Measurements from ENCODE around the gene CC2D2A.

CC2D2A gene

DNA sequence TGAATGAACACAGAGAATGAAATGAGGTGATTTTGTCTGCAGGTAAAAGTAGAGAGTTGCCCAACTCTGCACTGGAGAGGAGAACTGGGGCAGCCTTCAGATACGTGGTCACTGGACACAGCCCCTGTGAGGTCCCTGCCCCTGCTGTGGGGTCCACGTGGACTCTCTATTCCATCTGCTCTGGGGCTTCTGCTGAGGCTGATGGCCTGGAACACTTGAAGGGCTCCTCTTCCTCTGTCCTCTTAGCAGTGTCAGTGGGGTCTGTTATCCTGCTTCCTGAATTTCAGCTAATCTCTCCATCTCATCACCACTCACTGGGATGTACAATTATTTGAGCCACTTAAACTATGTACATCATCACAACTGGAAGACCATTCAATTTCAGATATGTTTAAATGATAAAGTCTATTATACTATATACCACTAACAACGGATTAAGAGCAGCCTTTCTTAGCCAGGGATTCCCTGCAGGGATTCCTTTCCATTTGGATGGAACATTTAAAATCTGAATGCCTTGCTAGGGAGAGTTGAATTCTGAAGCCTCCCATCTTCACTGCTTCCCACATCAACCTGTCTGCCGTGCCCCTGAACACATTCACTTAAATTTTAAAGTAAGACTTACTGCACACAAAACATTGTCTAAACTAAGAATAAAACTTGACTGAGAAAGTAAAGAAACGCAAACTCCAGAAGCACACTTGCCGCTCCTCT is 74.0 kb downstream of the CC2D2A start:
- ChIA-PET CTCF (interaction anchor here (1.2 kb wide), 1 partner anchor 10 kb away, joined by 5 read pairs; no protein-coding TSS in a partner anchor), POLR2A (no interaction called here)
- no peaks in the 10 kb centered on the region for H3K4me1 ChIP-seq (ENCODE audit: control extremely low read depth in 1 of 4, control insufficient read depth in 4 of 4, insufficient read depth in 4 of 4, low read length in 3 of 4)
- no peak for DNase-seq
- WGBS (ENCODE audit: insufficient coverage) = 86% methylated on average over 1 of the region's 6 CpGs
- H3K27me3 ChIP-seq (replicated peaks in 2 of 5; ENCODE audit: control insufficient read depth in 4 of 5, insufficient read depth in 5 of 5, low read length in 4 of 5) = no peaks in the 10 kb centered on the region
- no peak overlapping the region for H3K27ac ChIP-seq (ENCODE audit: insufficient read depth in 1 of 2, low read depth in 1 of 2, low read length in 2 of 2, poor library complexity in 1 of 2, severe bottlenecking in 2 of 2)
- H3K36me3 ChIP-seq (ENCODE audit: control insufficient read depth in 4 of 4, insufficient read depth in 4 of 4, low read length in 3 of 4) = peaks cover 0 to 2% (median 0%) of the 10 kb centered on the region in 4 experiments
- H3K4me3 ChIP-seq (ENCODE audit: control insufficient read depth in 1 of 7, extremely low read depth in 1 of 7, insufficient read depth in 4 of 7, low read depth in 2 of 7, low read length in 6 of 7) = no peak overlapping the region
- no peaks in the 10 kb centered on the region for H3K9me3 ChIP-seq (ENCODE audit: control extremely low read depth in 1 of 5, control insufficient read depth in 4 of 5, insufficient read depth in 2 of 5, low read depth in 1 of 5, low read length in 4 of 5)

- POLR2A ChIA-PET = no interaction called here
Measured at GRCh38 chr4:15544248-15544729, 74.6 kb downstream of the CC2D2A start.

GRCh38 chr4:15545371-15545770 is 75.7 kb downstream of the CC2D2A start:
- DNase-seq = no peak
- Histone ChIP-seq H3K27me3 (replicated peaks in 2 of 5; ENCODE audit: control insufficient read depth in 4 of 5, insufficient read depth in 5 of 5, low read length in 4 of 5) (no peaks in the 10 kb centered on the region), H3K9me3 (ENCODE audit: control extremely low read depth in 1 of 5, control insufficient read depth in 4 of 5, insufficient read depth in 2 of 5, low read depth in 1 of 5, low read length in 4 of 5) (no peaks in the 10 kb centered on the region), H3K4me3 (ENCODE audit: control insufficient read depth in 1 of 7, extremely low read depth in 1 of 7, insufficient read depth in 4 of 7, low read depth in 2 of 7, low read length in 6 of 7) (no peak overlapping the region), H3K36me3 (ENCODE audit: control insufficient read depth in 4 of 4, insufficient read depth in 4 of 4, low read length in 3 of 4) (peaks cover 0 to 2% (median 0%) of the 10 kb centered on the region in 4 experiments), H3K4me1 (ENCODE audit: control extremely low read depth in 1 of 4, control insufficient read depth in 4 of 4, insufficient read depth in 4 of 4, low read length in 3 of 4) (no peaks in the 10 kb centered on the region), H3K27ac (ENCODE audit: insufficient read depth in 1 of 2, low read depth in 1 of 2, low read length in 2 of 2, poor library complexity in 1 of 2, severe bottlenecking in 2 of 2) (no peak overlapping the region)
- 100% methylated on average over 2 of the region's 2 CpGs for WGBS (ENCODE audit: insufficient coverage)
- ChIA-PET POLR2A (no interaction called here), CTCF (no interaction called here)

More at GRCh38 chr4:15544248-15544729, 74.6 kb downstream of the CC2D2A start:
- H3K9me3 ChIP-seq (ENCODE audit: control extremely low read depth in 1 of 5, control insufficient read depth in 4 of 5, insufficient read depth in 2 of 5, low read depth in 1 of 5, low read length in 4 of 5) = no peaks in the 10 kb centered on the region
- H3K27me3 ChIP-seq (replicated peaks in 2 of 5; ENCODE audit: control insufficient read depth in 4 of 5, insufficient read depth in 5 of 5, low read length in 4 of 5) = no peaks in the 10 kb centered on the region
- DNase-seq = no peak
- H3K4me3 ChIP-seq (ENCODE audit: control insufficient read depth in 1 of 7, extremely low read depth in 1 of 7, insufficient read depth in 4 of 7, low read depth in 2 of 7, low read length in 6 of 7) = no peak overlapping the region
- no peak overlapping the region for H3K27ac ChIP-seq (ENCODE audit: insufficient read depth in 1 of 2, low read depth in 1 of 2, low read length in 2 of 2, poor library complexity in 1 of 2, severe bottlenecking in 2 of 2)
- WGBS (ENCODE audit: insufficient coverage) = 100% methylated on average over 1 of the region's 1 CpG
- H3K36me3 ChIP-seq (ENCODE audit: control insufficient read depth in 4 of 4, insufficient read depth in 4 of 4, low read length in 3 of 4) = peaks cover 0 to 2% (median 0%) of the 10 kb centered on the region in 4 experiments
- no peaks in the 10 kb centered on the region for H3K4me1 ChIP-seq (ENCODE audit: control extremely low read depth in 1 of 4, control insufficient read depth in 4 of 4, insufficient read depth in 4 of 4, low read length in 3 of 4)
- CTCF ChIA-PET = interaction anchor here (1.2 kb wide), 1 partner anchor 9 kb away, joined by 5 read pairs; no protein-coding TSS in a partner anchor

DNA sequence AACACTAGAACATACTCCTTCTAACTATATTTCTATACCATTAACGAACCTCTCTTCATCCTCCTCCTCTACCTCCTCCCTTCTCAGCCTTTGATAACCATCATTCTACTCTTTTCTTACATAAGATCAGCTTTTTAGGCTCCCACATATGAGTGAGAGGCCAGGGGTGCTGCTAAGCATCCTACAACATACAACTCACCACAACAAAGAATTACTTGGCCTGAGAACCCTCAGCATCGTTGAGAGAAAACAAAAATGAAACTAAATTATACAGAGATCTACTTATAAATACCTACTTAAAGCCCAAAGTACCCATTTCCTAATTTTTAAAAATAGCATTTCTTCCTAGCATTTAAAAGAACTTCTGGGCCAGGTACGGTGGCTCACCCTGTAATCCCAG is 77.7 kb downstream of the CC2D2A start:
- no peaks in the 10 kb centered on the region for H3K9me3 ChIP-seq (ENCODE audit: control extremely low read depth in 1 of 5, control insufficient read depth in 4 of 5, insufficient read depth in 2 of 5, low read depth in 1 of 5, low read length in 4 of 5)
- POLR2A ChIA-PET = no interaction called here
- no peak overlapping the region for H3K4me3 ChIP-seq (ENCODE audit: control insufficient read depth in 1 of 7, extremely low read depth in 1 of 7, insufficient read depth in 4 of 7, low read depth in 2 of 7, low read length in 6 of 7)
- H3K36me3 ChIP-seq (ENCODE audit: control insufficient read depth in 4 of 4, insufficient read depth in 4 of 4, low read length in 3 of 4) = peaks cover 0 to 2% (median 0%) of the 10 kb centered on the region in 4 experiments
- 67% methylated on average over 3 of the region's 3 CpGs for WGBS (ENCODE audit: insufficient coverage)
- H3K27me3 ChIP-seq (replicated peaks in 2 of 5; ENCODE audit: control insufficient read depth in 4 of 5, insufficient read depth in 5 of 5, low read length in 4 of 5) = no peaks in the 10 kb centered on the region
- no peaks in the 10 kb centered on the region for H3K4me1 ChIP-seq (ENCODE audit: control extremely low read depth in 1 of 4, control insufficient read depth in 4 of 4, insufficient read depth in 4 of 4, low read length in 3 of 4)
- peak in 2 of 3 donors; percentile 24 to 34 for DNase-seq
- H3K27ac ChIP-seq (ENCODE audit: insufficient read depth in 1 of 2, low read depth in 1 of 2, low read length in 2 of 2, poor library complexity in 1 of 2, severe bottlenecking in 2 of 2) = no peak overlapping the region
- CTCF ChIA-PET = interaction anchor here (1.7 kb wide), 1 partner anchor 44 kb away, joined by 3 read pairs; no protein-coding TSS in a partner anchor

DNA sequence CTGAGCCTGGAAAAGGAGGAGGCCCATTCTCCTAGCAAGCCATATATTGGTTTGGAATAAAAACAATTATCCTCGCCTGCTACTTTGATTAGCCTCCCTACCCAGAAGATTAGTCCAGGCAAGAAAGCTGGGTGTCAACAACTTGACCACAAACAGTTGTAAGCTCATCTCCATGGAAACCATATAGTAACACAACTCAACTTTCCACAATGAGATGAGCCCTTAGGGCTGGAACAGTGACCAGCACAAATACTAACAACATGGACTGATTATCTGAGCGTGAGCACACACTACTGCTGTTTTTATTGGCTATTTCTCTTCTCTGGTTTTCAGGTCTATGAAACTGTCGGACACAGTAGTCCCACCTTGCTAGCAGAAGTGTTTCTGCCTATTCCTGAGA is 80.8 kb downstream of the CC2D2A start:
- H3K4me1 ChIP-seq (ENCODE audit: control extremely low read depth in 1 of 4, control insufficient read depth in 4 of 4, insufficient read depth in 4 of 4, low read length in 3 of 4) = no peaks in the 10 kb centered on the region
- H3K27me3 ChIP-seq (replicated peaks in 2 of 5; ENCODE audit: control insufficient read depth in 4 of 5, insufficient read depth in 5 of 5, low read length in 4 of 5) = no peaks in the 10 kb centered on the region
- no peaks in the 10 kb centered on the region for H3K9me3 ChIP-seq (ENCODE audit: control extremely low read depth in 1 of 5, control insufficient read depth in 4 of 5, insufficient read depth in 2 of 5, low read depth in 1 of 5, low read length in 4 of 5)
- 100% methylated on average over 3 of the region's 3 CpGs for whole genome bisulfite sequencing (ENCODE audit: insufficient coverage)
- no peak for DNase-seq
- H3K27ac ChIP-seq (ENCODE audit: insufficient read depth in 1 of 2, low read depth in 1 of 2, low read length in 2 of 2, poor library complexity in 1 of 2, severe bottlenecking in 2 of 2) = no peak overlapping the region
- ChIA-PET POLR2A (interaction anchor here (0.6 kb wide), 1 partner anchor 1984 kb away, joined by 3 read pairs; no protein-coding TSS in a partner anchor), CTCF (no interaction called here)
- peaks cover 0 to 2% (median 0%) of the 10 kb centered on the region in 4 experiments for H3K36me3 ChIP-seq (ENCODE audit: control insufficient read depth in 4 of 4, insufficient read depth in 4 of 4, low read length in 3 of 4)
- no peak overlapping the region for H3K4me3 ChIP-seq (ENCODE audit: control insufficient read depth in 1 of 7, extremely low read depth in 1 of 7, insufficient read depth in 4 of 7, low read depth in 2 of 7, low read length in 6 of 7)

DNA sequence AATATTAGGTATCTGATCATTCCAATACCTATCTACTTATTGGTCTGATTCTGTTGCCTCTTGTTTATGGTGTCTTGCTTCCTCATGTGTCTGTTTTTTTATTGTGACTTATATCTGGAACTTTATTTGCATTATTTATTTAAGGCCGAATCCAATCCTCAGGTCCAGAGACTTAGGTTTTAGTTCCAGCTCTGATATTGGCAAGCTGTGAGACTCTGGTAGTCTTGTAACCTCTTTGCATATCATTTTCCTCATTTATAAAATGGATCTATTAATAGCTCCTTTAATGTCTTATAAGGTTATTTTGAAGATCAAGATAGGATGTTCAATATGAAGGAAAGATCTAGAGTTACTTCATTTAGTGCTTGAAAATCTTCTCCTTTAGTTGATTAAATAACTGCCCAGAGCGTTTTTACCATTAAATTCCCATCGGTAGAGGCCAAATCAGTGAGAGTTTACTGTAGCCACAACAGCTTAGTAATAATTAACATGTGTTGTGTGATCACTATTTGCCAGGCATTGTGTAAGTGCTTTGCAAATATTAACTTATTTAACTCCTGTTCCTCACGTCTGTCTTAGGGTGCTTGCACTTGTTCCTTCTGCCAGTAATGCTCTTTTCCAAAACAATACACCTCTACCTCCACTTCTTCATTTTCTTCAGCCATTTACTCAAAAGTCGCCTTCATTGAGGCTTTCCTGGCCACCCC is 82.2 kb downstream of the CC2D2A start:
- no peaks in the 10 kb centered on the region for H3K27me3 ChIP-seq (replicated peaks in 2 of 5; ENCODE audit: control insufficient read depth in 4 of 5, insufficient read depth in 5 of 5, low read length in 4 of 5)
- 97% methylated on average over 2 of the region's 5 CpGs for WGBS (ENCODE audit: insufficient coverage)
- no peak overlapping the region for H3K4me3 ChIP-seq (ENCODE audit: control insufficient read depth in 1 of 7, extremely low read depth in 1 of 7, insufficient read depth in 4 of 7, low read depth in 2 of 7, low read length in 6 of 7)
- no peak for DNase-seq
- H3K27ac ChIP-seq (ENCODE audit: insufficient read depth in 1 of 2, low read depth in 1 of 2, low read length in 2 of 2, poor library complexity in 1 of 2, severe bottlenecking in 2 of 2) = no peak overlapping the region
- H3K36me3 ChIP-seq (ENCODE audit: control insufficient read depth in 4 of 4, insufficient read depth in 4 of 4, low read length in 3 of 4) = no peaks in the 10 kb centered on the region
- H3K4me1 ChIP-seq (ENCODE audit: control extremely low read depth in 1 of 4, control insufficient read depth in 4 of 4, insufficient read depth in 4 of 4, low read length in 3 of 4) = no peaks in the 10 kb centered on the region
- POLR2A ChIA-PET = no interaction called here
- CTCF ChIA-PET = interaction anchor here (1.3 to 2.1 kb wide), 2 partner anchors 12 to 21 kb away, joined by 3 to 5 read pairs; no protein-coding TSS in a partner anchor
- no peaks in the 10 kb centered on the region for H3K9me3 ChIP-seq (ENCODE audit: control extremely low read depth in 1 of 5, control insufficient read depth in 4 of 5, insufficient read depth in 2 of 5, low read depth in 1 of 5, low read length in 4 of 5)

All from common myeloid progenitor, CD34-positive (primary cell).